H1 (cell line): Measurements from ENCODE around the gene RGS17. TPM values are rescaled to one million over a fixed set of nuclear protein-coding genes. Genes with fewer than 3 reads are reported as not detected.

ENCODE experiments used
- polyA plus RNA-seq, 7 experiments: library from polyadenylated mRNA; depleted of rRNA in 3 of 7; stranded (reverse) in 5 of 7; unstranded in 2 of 7; fragments of >200 nt in 5 of 7; fragments of 200-250 nt in 2 of 7; gene quantifications; 1 replicate in 5 of 7; 2 replicates in 1 of 7; 4 replicates in 1 of 7; pipeline versions ENCODE4 v1.2.1 to v1.2.3, GENCODE V29; 2011 to 2013; ENCODE audit warnings: missing spikeins in 2 of 7, mixed read lengths in 2 of 7
- small RNA-seq: library from polyadenylated mRNA; stranded (forward); fragments of <200 nt; extraction: miRNeasy Mini kit (QIAGEN cat#:217004); gene quantifications from one replicate; pipeline ENCODE3, GENCODE V24; 2013; ENCODE audit not compliant: insufficient read depth
- total RNA-seq: library from RNA; stranded (reverse); fragmentation: NEBNext Ultra II Directional; extraction: Animal tissue kit (Norgen Biotek cat#: 25700); gene quantifications from 2 replicates; pipeline ENCODE4 v1.2.1, GENCODE V29; 2021

The RGS17 gene
- total and polyA plus RNA-seq, 2 of the 8 experiments (the other 6 are each of a cell fraction or from before 2014, with no cell fraction given), result 2.0 to 12.2 TPM

Small RNAs within 50 kb of the gene (small RNA-seq; reads per million reads assigned to genes)
- gene AL080276.1 (not detected), gene RNA5SP224 (not detected)

Other genes with a start within 250 kb of the RGS17 start
- gene FBXO5, start 148.2 kb downstream of the RGS17 start, total RNA-seq, result 53.4 and 55.1 TPM in 2 replicates
- gene FBXO5, start 148.2 kb downstream of the RGS17 start, polyA plus RNA-seq (2011; rRNA removed), result 11.4 and 13.7 TPM in 2 replicates
- gene MTRF1L, start 128.6 kb downstream of the RGS17 start, total RNA-seq, result 24.0 and 26.5 TPM in 2 replicates
- gene MTRF1L, start 128.6 kb downstream of the RGS17 start, polyA plus RNA-seq (2011; rRNA removed), result 3.0 and 4.5 TPM in 2 replicates